HCT116 (cell line): Measurements from ENCODE around the gene LRRC4. TPM values are rescaled to one million over a fixed set of nuclear protein-coding genes. Genes with fewer than 3 reads are reported as not detected.

Experiments used
- ATAC-seq: fragments of 200-7000 bp; cut with Tn5 transposase; 2 replicates; pipeline ENCODE4 v1.9.1; 2020; ENCODE audit warnings: mild to moderate bottlenecking, moderate library complexity
- BruUV-seq: library from RNA; stranded (reverse); fragments of 400-500 nt; replicated peaks from 2 replicates; lab custom pipeline; 2021; lab: Mats Ljungman, UMichigan
- CTCF ChIA-PET: fragments of 300-600 bp; sonication (Branson Sonifier 250); formaldehyde crosslinking; loops from one replicate; lab custom pipeline; 2021; ENCODE audit warnings: antibody characterized with exemption; lab: Charles Lee
- POLR2A ChIA-PET: fragments of 300-600, 350-600 bp; sonication (Branson Sonifier 250); formaldehyde crosslinking; loops from one replicate; lab custom pipeline; 2021; ENCODE audit warnings: antibody characterized with exemption; lab: Charles Lee
- RAD21 ChIA-PET, 2 experiments: fragments of 300-600 bp; sonication (Branson Sonifier 250); formaldehyde crosslinking; loops; one replicate each; lab custom pipeline; 2023; ENCODE audit warnings: low total read pairs in 2 of 2; ENCODE audit not compliant: uncharacterized antibody in 2 of 2, unreplicated experiment in 2 of 2, low non-redundant PET in 1 of 2; lab: Charles Lee
- DNase-seq: peaks from one replicate; pipeline ENCODE4 v3.0.0-alpha.2; 2010; ENCODE audit warnings: low read depth, low spot score
- H2AFZ ChIP-seq: fragments of 200-600 bp; shearing (Covaris generic), sonication (generic); 2 replicates; pipeline ENCODE4 v1.6.1; 2017; ENCODE audit warnings: low read depth, mixed run types, mixed read lengths, antibody characterized with exemption, low read length; ENCODE audit not compliant: poor library complexity, severe bottlenecking
- H3K27ac ChIP-seq: 2 replicates; pipeline ENCODE4 v1.5.1; 2012; ENCODE audit warnings: low read depth, low read length
- H3K27me3 ChIP-seq: fragments of 200-600 bp; sonication (generic); 2 replicates; pipeline ENCODE4 v1.6.1; 2016; ENCODE audit warnings: mixed run types, low read length, mixed read lengths; ENCODE audit not compliant: insufficient read depth
- H3K36me3 ChIP-seq, 2 experiments: fragments of 200-500 bp in 1 of 2; fragments of 200-600 bp in 1 of 2; sonication (Bioruptor generic) in 1 of 2; sonication (generic) in 1 of 2; 2 replicates each; pipeline versions ENCODE4 v1.5.1 to v1.6.1; 2014 to 2016; ENCODE audit warnings: low read length in 2 of 2, inconsistent platforms in 1 of 2, mixed read lengths in 1 of 2, mixed run types in 1 of 2; ENCODE audit not compliant: insufficient read depth in 2 of 2, control insufficient read depth in 1 of 2
- H3K4me1 ChIP-seq, 2 experiments: fragments of 200-600 bp in 1 of 2; sonication (generic) in 1 of 2; 2 replicates each; pipeline versions ENCODE4 v1.5.1 to v1.6.1; 2012 to 2017; ENCODE audit warnings: low read length in 2 of 2, inconsistent platforms in 1 of 2, mild to moderate bottlenecking in 1 of 2, mixed read lengths in 1 of 2, mixed run types in 1 of 2, moderate library complexity in 1 of 2; ENCODE audit not compliant: insufficient read depth in 2 of 2, control insufficient read depth in 1 of 2
- H3K4me2 ChIP-seq: fragments of 200-600 bp; sonication (generic); 2 replicates; pipeline ENCODE4 v1.6.1; 2017; ENCODE audit warnings: mixed run types, low read length, mixed read lengths
- H3K4me3 ChIP-seq, 2 experiments: fragments of 200-600 bp in 1 of 2; sonication (generic) in 1 of 2; replicated peaks in 1 of 2; 2 replicates each; pipeline ENCODE4 v1.5.1; 2011 to 2016; ENCODE audit warnings: low read length in 2 of 2, control low read depth in 1 of 2, low read depth in 1 of 2, mild to moderate bottlenecking in 1 of 2, mixed read lengths in 1 of 2, mixed run types in 1 of 2
- H3K79me2 ChIP-seq: fragments of 200-600 bp; sonication (generic); 2 replicates; pipeline ENCODE4 v1.6.1; 2017; ENCODE audit warnings: mild to moderate bottlenecking, mixed run types, low read length, moderate library complexity, mixed read lengths; ENCODE audit not compliant: insufficient read depth
- H3K9ac ChIP-seq: fragments of 200-600 bp; sonication (generic); 2 replicates; pipeline ENCODE4 v1.6.1; 2016; ENCODE audit warnings: low read length, mixed read lengths
- H3K9me2 ChIP-seq: fragments of 200-600 bp; sonication (generic), shearing (Covaris generic); 2 replicates; pipeline ENCODE4 v1.6.1; 2017; ENCODE audit warnings: mixed run types, mild to moderate bottlenecking, moderate library complexity; ENCODE audit not compliant: insufficient read depth
- H3K9me3 ChIP-seq, 2 experiments: fragments of 200-500 bp in 1 of 2; fragments of 200-600 bp in 1 of 2; sonication (Bioruptor generic) in 1 of 2; sonication (generic) in 1 of 2; 2 replicates each; pipeline ENCODE4 v1.6.1; 2014 to 2017; ENCODE audit warnings: low read length in 2 of 2, mixed read lengths in 2 of 2, inconsistent platforms in 1 of 2, low read depth in 1 of 2, mild to moderate bottlenecking in 1 of 2, mixed run types in 1 of 2, moderate library complexity in 1 of 2; ENCODE audit not compliant: control insufficient read depth in 1 of 2, insufficient read depth in 1 of 2
- H4K20me1 ChIP-seq: fragments of 200-600 bp; sonication (generic), shearing (Covaris generic); 2 replicates; pipeline ENCODE4 v1.6.1; 2017; ENCODE audit warnings: mixed run types, mild to moderate bottlenecking, moderate library complexity; ENCODE audit not compliant: insufficient read depth
- EGR1 ChIP-seq: IDR thresholded peaks from 2 replicates; pipeline ENCODE4 v1.6.1; 2012; ENCODE audit warnings: low read depth
- FOSL1 ChIP-seq: IDR thresholded peaks from 2 replicates; pipeline ENCODE4 v1.6.1; 2012; ENCODE audit warnings: low read depth
- JUND ChIP-seq: IDR thresholded peaks from 2 replicates; pipeline ENCODE4 v1.6.1; 2012
- MAX ChIP-seq: IDR thresholded peaks from 2 replicates; pipeline ENCODE4 v1.6.1; 2012
- POLR2A ChIP-seq: IDR thresholded peaks from 2 replicates; pipeline ENCODE4 v1.7.0; 2011; ENCODE audit warnings: borderline replicate concordance; ENCODE audit not compliant: insufficient read depth, insufficient read length; ENCODE audit errors: extremely low read depth
- REST ChIP-seq: IDR thresholded peaks from 2 replicates; pipeline ENCODE4 v1.6.1; 2012; ENCODE audit warnings: low read depth
- SIN3A ChIP-seq: IDR thresholded peaks from 2 replicates; pipeline ENCODE4 v1.6.1; 2012; ENCODE audit warnings: low read depth
- SRF ChIP-seq: IDR thresholded peaks from 2 replicates; pipeline ENCODE4 v1.6.1; 2012; ENCODE audit warnings: low read depth
- ZNF274 ChIP-seq: fragments of 200-500 bp; sonication (Bioruptor generic); IDR thresholded peaks from 2 replicates; pipeline ENCODE4 v1.6.1; 2014; ENCODE audit warnings: mild to moderate bottlenecking, low read depth, low read length, inconsistent platforms
- intact Hi-C: fragments of 100-400 bp; cut with micrococcal nuclease; formaldehyde crosslinking; loops from 2 replicates; pipeline ENCODE4 v1.10.0; 2022
- total RNA-seq: library from RNA; stranded (reverse); gene quantifications from one replicate; pipeline ENCODE4 v1.2.1, GENCODE V29; 2021; ENCODE audit not compliant: unreplicated experiment
- TF ChIP-seq, protein P1 (sequence below): IDR thresholded peaks from 2 replicates; pipeline ENCODE4 v1.6.1; 2012

Gene LRRC4
- total RNA-seq, 1 experiment from 2014 or later: not detected

- intact Hi-C loops: no loop called here
- TF ChIP-seq POLR2A (no peak), EGR1 (no peak), REST (no peak), FOSL1 (no peak)
- Histone ChIP-seq H3K9me3 (no peaks in the 10 kb centered on the region), H2AFZ (no peak overlapping the region), H4K20me1 (no peaks in the 10 kb centered on the region), H3K9me2 (no peaks in the 10 kb centered on the region), H3K79me2 (peaks cover 5% of the 10 kb centered on the region; the same call in 1 of the 2 replicates), H3K27me3 (no peaks in the 10 kb centered on the region), H3K27ac (no peak overlapping the region), H3K4me3 (no peak overlapping the region), H3K36me3 (no peaks in the 10 kb centered on the region), H3K9ac (no peak overlapping the region), H3K4me1 (no peaks in the 10 kb centered on the region), H3K4me2 (no peak overlapping the region)
- ATAC-seq (no peak), DNase-seq (no peak)
- POLR2A ChIA-PET: no interaction called here
- BruUV-seq: no TSS peak
- RAD21 ChIA-PET: no interaction called here
- CTCF ChIA-PET: interaction anchor here (1.4 kb wide), 1 partner anchor 10 kb away, joined by 3 read pairs; no protein-coding TSS in a partner anchor
Measured at GRCh38 chr7:128008744-128009143, 22.5 kb downstream of the LRRC4 start.

- Histone ChIP-seq H3K4me1 (no peaks in the 10 kb centered on the region), H3K27me3 (no peaks in the 10 kb centered on the region), H3K9me2 (no peaks in the 10 kb centered on the region), H3K36me3 (no peaks in the 10 kb centered on the region), H2AFZ (no peak overlapping the region), H3K9me3 (no peaks in the 10 kb centered on the region), H3K27ac (no peak overlapping the region), H3K4me2 (no peak overlapping the region), H4K20me1 (no peaks in the 10 kb centered on the region), H3K4me3 (no peak overlapping the region), H3K79me2 (peaks cover 5% of the 10 kb centered on the region; the same call in 1 of the 2 replicates), H3K9ac (no peak overlapping the region)
- no TSS peak for BruUV-seq
- ChIA-PET RAD21 (no interaction called here), CTCF (no interaction called here), POLR2A (no interaction called here)
- ATAC-seq (no peak), DNase-seq (no peak)
- intact Hi-C loops: no loop called here
- TF ChIP-seq, protein P1, sequence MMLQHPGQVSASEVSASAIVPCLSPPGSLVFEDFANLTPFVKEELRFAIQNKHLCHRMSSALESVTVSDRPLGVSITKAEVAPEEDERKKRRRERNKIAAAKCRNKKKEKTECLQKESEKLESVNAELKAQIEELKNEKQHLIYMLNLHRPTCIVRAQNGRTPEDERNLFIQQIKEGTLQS: no peak
- no peak for TF ChIP-seq SIN3A
- no peak for TF ChIP-seq ZNF274
- TF ChIP-seq SRF: no peak
- TF ChIP-seq JUND: no peak
- no peak for TF ChIP-seq REST
- TF ChIP-seq POLR2A: no peak
- TF ChIP-seq MAX: no peak
- TF ChIP-seq EGR1: no peak
Measured at GRCh38 chr7:128008141-128008540, 23.1 kb downstream of the LRRC4 start.
